Epithelial cell of esophagus (primary cell): ENCODE measurements around the gene GATA1.

Experiments
- DNase-seq: peaks from one replicate; pipeline ENCODE4 v3.0.0; 2010; ENCODE audit warnings: low read depth
- H3K4me3 ChIP-seq: 2 replicates; pipeline ENCODE4 v1.5.1; 2011; ENCODE audit warnings: mild to moderate bottlenecking, low read length, control low read depth
- TF ChIP-seq, protein P1 (sequence below): IDR thresholded peaks from 2 replicates; pipeline ENCODE4 v1.5.1; 2011; ENCODE audit warnings: low read depth, mild to moderate bottlenecking, low read length, control low read depth, inconsistent platforms; ENCODE audit not compliant: insufficient read depth; ENCODE audit errors: missing control alignments

Gene GATA1

DNA sequence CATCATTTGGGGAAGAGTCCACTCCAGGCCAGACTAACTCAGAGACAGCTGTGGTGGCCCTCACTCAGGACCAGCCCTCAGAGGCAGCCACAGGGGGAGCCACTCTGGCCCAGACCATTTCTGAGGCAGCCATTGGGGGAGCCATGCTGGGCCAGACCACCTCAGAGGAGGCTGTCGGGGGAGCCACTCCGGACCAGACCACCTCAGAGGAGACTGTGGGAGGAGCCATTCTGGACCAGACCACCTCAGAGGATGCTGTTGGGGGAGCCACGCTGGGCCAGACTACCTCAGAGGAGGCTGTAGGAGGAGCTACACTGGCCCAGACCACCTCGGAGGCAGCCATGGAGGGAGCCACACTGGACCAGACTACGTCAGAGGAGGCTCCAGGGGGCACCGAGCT is 36.7 kb downstream of the GATA1 start:
- TF ChIP-seq, protein P1, sequence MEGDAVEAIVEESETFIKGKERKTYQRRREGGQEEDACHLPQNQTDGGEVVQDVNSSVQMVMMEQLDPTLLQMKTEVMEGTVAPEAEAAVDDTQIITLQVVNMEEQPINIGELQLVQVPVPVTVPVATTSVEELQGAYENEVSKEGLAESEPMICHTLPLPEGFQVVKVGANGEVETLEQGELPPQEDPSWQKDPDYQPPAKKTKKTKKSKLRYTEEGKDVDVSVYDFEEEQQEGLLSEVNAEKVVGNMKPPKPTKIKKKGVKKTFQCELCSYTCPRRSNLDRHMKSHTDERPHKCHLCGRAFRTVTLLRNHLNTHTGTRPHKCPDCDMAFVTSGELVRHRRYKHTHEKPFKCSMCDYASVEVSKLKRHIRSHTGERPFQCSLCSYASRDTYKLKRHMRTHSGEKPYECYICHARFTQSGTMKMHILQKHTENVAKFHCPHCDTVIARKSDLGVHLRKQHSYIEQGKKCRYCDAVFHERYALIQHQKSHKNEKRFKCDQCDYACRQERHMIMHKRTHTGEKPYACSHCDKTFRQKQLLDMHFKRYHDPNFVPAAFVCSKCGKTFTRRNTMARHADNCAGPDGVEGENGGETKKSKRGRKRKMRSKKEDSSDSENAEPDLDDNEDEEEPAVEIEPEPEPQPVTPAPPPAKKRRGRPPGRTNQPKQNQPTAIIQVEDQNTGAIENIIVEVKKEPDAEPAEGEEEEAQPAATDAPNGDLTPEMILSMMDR, result no peak
- H3K4me3 ChIP-seq, result no peak overlapping the region
- no peak for DNase-seq

DNA sequence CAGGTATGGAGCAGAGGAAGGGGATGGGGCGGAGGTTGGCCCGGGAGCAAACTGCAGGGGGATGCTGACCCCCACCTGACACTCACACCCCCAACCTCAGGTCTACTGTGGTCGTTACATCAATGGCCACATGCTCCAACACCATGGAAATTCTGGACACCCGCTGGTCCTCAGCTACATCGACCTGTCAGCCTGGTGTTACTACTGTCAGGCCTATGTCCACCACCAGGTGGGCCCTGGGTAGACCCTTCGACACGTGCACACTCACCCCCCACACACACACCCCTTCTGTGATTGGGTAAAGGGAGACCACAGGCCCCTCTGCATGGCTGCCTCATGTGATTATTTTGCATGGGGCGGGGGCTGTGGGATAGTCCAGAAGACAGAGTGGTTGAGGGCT is 37.7 kb downstream of the GATA1 start:
- no peak overlapping the region for H3K4me3 ChIP-seq
- no peak for DNase-seq

DNA sequence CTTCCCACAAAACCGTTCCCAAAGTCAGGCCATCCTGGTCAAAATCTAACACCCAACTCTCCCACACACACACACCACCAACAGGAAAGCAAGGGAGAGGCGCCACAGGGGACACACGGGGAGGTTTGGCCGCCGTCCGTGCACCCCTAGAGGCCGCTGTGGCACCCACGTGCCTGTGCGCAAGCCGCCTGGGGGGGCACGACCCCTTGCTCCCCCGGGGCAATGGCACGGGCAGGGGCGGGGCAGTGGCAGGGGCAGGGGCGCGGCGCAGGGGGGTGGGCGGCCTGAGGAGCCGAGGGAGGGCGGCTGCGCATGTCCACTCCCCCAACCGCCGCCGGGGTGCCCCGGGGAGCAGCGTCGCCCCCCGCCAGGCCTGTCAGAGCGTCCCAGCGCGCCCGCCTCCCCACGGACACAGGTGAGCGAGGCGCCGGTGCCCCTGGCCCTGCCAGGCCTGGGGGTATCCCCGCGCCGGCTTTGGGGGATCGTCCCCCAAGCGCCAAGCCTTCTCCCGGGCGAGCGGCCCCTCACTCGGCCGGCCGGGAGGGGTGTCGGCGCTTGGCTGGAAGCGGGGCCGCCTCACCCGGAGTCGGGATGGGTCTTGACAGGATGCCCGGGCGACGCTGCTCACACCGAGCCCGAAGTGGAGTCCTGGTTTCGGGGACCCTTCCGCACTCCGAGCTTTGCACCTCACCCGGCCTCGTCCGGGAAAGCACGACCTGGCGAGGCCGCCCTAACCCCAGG is 39.9 kb downstream of the GATA1 start, which contains the start of gene ERAS:
ERAS (plus strand) TSS at position 379 of the 741 bp plus-strand sequence. CDS start 2,611 bp downstream, outside the sequence.
- DNase-seq, result no peak
- TF ChIP-seq, protein P1, result no peak
- H3K4me3 ChIP-seq, result no peak within 1 kb of the TSS

More for the DNA sequence above, 37.7 kb downstream of the GATA1 start:
- TF ChIP-seq, protein P1, result no peak

DNA sequence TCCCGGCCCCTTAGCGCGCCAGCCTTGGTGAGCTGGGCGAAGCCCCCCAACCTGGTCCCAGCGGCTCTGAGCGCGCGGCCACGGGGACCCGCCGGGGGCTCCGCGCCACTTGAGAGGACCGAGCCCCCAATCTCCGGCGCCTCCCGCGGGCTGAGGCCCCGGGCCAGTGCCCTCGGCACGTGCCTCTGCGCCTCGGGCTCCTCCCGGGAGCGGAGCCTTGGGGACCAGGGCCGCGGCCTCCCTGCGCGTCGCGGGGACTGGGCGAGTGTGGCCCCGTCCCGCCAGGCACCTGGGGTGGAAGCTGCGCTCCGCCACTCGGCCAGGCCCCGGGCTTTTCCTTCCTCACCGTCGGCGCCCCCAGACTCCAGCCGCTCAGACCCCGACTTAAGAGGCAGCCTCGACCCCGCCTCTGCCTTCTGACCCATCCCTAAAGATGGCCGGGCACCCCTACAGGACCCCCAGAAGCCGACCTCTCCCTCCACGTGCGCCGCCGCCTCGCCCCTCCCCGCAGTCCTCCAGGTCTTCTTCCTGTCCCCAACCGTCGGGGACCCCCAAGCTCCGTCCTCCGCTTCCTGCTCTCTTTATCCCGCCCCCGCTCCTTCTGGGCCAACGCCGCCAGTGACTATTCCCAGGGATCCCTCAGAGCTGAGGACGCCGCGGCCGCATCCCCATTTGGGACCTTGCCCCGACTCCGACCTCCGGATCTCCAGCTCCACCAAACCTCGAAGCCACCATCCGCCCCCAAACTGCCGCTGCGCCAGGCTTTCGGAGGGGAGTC is 40.7 kb downstream of the GATA1 start:
- H3K4me3 ChIP-seq, result no peak overlapping the region
- TF ChIP-seq, protein P1, result no peak
- no peak for DNase-seq

DNA sequence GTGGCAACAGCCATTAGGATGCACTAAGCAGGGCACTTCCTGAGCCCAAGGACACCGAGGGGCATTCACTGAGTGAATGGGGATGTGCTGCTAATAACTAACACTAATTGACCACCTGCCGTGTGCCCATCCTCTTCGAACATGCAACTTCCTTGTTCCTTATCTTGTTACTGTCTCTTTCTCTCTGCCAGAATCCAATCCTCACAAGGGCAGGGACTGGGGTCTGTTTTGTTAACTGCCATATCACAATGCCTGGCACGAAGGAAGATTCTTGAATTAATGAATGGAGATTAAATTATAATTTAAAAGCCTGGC is 41.2 kb downstream of the GATA1 start:
- H3K4me3 ChIP-seq, result no peak overlapping the region
- DNase-seq, result no peak
- TF ChIP-seq, protein P1, result no peak

DNA sequence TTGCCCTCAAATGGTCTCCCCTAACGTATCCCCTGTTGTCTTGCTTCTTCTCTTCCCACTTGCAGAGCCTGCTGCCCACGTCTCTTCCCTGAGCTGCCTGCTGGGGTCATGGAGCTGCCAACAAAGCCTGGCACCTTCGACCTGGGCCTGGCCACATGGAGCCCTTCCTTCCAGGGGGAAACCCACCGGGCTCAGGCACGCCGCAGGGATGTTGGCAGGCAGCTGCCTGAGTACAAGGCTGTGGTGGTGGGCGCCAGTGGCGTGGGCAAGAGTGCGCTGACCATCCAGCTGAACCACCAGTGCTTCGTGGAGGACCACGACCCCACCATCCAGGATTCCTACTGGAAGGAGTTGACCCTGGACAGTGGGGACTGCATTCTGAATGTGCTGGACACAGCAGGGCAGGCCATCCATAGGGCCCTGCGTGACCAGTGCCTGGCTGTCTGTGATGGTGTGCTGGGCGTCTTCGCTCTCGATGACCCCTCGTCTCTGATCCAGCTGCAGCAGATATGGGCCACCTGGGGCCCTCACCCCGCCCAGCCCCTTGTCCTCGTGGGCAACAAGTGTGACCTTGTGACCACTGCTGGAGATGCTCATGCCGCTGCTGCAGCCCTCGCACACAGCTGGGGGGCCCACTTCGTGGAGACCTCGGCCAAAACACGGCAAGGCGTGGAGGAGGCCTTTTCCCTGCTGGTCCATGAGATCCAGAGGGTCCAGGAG is 42.8 kb downstream of the GATA1 start:
- TF ChIP-seq, protein P1, result no peak
- no peak overlapping the region for H3K4me3 ChIP-seq
- no peak for DNase-seq
